SIG-M5 (cell line): ENCODE data around the gene ZNF341.
"Not testable (repeated sequence)": the region's sequence is repeated elsewhere in the genome, so short reads cannot be mapped to it uniquely, and the experiment has no call there.

ENCODE experiments used
- DNase-seq: peaks from one replicate; lab custom pipeline; 2025; lab: John Stamatoyannopoulos, UW

Gene ZNF341

GRCh38 chr20:33770005-33770404 lies 38.2 kb downstream of the ZNF341 start:
- DNase-seq: no peak

DNA sequence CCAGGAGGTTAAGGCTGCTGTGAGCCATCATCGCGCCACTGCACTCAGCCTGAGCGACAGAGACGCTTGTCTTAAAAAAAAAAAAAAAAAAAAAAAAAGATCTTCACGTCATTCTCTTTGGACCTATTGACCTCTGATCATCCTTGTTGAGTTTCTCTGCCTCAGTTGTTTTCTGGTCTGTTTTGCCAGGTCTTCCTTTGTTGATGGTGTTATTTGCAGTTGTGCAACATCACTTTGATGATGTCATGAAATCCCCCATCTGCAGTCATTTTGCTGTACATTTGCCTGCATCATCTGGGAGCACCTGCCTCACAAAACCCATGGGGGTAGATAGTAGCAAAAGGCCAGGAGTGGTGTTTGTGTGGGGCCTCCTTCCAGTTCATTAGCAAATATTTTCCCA lies 40.1 kb downstream of the ZNF341 start:
- no peak for DNase-seq

DNA sequence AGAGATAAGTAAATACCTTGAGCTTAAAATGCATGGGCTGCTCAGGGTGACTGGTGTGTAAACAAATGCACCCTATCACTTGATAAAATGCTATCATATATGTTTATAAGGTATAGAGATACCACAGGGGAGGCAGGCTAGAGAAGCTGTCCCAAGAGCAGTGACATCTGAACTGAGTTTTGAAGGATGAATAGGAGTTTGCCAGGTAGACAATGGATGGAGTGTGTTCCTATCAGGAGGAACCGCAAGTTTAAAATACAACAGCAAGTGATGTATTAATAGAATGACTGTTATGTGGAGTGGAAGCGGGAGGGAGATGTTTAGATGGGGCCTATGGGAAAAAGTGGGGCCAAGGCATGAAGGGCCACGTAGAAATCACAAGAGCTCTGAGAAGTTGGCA lies 40.6 kb downstream of the ZNF341 start:
- DNase-seq: no peak

DNA sequence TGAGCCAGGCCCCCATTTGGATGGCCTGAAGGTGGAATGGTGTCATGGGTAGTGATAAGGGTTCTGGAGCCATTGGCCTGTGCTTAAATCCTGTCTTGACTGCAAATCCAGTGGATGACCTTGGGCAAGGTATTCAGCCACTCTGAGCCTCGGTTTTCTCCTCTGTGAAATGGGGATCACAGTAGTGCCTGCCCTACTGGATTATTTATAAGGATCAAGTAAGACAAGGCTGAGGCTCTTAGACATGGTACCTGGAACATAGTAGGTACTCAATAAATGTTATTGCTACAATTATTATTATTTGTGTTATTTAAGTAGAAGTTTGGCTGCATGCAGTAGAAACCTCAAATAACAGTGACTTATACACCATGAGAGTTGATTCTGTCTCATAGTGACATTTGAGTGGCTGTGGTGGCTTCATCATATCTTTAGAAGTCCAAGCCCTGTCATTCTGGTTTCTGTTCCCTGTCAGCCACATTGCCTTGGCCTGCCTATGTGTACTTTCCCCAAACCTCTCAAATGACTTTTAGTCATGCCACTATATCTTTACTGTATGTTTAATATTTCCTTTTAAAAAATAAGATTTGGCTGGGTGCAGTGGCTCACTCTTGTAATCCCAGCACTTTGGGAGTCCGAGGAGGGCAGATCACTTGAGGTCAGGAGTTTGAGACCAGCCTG lies 41.8 kb downstream of the ZNF341 start:
- no peak for DNase-seq

GRCh38 chr20:33777816-33778215 lies 46.0 kb downstream of the ZNF341 start:
- DNase-seq: no peak

GRCh38 chr20:33781133-33781532 lies 49.3 kb downstream of the ZNF341 start:
- no peak for DNase-seq

DNA sequence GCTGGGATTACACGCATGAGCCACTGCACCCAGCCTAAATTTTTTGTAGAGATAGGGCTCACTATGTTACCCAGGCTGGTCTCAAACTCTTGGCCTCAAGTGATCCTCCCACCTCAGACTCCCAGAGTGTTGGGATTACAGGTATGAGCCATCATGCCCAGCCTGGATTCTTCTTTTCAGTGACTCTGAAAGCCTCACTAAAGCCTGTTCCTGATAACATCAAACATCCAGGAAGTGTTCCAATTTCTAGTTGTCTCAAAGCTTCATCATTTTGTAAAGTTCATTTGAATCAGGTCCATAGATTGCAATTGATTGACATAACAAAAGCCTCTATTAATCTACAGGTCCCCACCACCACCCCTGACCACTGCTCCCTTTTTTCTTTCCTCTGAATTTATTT lies 50.1 kb downstream of the ZNF341 start:
- DNase-seq: no peak

GRCh38 chr20:33783256-33783655 lies 51.5 kb downstream of the ZNF341 start:
- DNase-seq: no peak

- no peak for DNase-seq
These were observed 52.0 kb downstream of the ZNF341 start for GRCh38 chr20:33783818-33784217.

DNA sequence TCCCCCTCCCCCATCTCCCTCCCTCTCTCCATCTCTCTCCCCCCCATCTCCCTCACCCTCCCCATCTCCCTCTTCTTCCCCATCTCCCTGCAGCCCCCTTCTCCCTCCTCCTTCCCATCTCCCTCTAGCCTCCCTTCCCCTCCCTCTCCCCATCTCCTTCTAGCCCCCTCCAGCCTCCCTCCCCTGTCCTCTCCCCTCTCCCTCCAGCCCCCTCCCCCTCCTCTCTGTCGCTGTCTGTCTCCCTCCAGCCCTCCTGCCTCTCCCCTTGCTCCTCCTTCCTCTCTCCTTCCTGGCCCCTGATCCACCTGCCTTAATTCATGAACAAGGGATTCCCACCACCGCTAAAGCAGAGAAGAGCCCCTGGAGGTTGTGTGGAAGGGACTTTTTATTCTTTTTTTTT lies 52.4 kb downstream of the ZNF341 start:
- no peak for DNase-seq

- DNase-seq: no peak
These were observed 53.7 kb downstream of the ZNF341 start for GRCh38 chr20:33785503-33785902.

DNA sequence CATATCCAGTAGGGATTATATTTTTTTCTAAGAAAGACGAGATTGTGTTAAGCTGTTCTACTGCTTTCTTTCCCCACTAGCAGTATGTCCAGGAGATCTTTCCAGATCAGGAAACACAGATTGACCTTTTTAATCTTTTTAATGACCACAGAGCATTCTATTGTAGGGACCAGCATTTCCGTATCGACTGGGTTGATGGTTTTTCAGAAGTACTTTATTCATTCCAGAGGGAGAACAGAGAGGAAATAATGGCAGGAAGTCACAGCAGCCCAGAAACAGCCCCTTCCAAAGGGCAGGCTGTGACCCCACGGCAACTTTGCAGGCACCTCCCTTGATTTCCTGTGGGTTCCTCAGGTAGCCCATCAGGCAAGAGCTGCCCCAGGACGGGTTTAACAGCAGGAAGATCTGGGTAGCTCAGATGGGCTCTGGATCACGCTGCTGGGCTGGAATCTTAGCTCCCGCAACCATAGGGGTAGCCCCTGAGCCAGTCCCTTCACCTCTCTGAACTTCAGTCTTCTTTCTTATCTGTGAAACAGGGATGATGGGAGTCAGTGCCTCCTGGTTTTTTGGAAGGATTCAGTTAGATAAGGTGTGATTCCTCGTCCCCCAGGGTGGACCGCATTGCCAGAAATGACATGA lies 55.6 kb downstream of the ZNF341 start:
- no peak for DNase-seq

- DNase-seq: no peak
These were observed 56.7 kb downstream of the ZNF341 start for GRCh38 chr20:33788351-33789049.

DNA sequence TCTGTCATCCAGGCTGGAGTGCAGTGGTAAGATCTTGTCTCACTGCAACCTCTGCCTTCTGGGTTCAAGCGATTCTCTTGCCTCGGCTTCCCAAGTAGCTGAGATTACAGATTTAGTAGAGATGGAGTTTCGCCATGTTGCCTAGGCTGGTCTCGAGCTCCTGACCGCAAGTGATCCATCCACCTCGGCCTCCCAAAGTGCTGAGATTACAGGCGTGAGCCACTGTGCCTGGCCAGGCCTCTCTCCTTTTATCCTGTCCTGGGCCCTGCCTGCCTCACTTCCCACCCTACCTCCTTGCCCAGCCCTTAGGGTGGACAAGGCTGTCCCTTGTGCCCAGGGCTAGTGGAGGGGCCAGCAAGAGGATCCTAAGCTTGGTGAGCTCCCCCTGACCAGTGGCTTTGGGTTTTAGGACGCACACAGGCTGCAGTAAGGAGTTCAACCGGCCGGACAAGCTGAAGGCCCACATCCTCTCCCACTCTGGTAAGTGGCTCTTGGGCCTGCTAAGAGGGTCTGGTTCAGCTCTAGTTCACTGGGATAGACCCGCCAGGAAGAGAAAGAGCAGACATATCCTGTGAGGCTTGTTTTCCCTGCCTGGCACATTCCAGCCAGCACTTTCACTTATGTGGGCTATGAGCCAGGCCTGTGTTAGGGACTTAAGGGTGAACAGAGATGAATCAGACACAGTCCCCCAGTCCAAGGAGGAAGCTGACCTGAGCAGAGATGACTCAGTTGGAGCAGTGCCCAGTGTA lies 57.5 kb downstream of the ZNF341 start:
- DNase-seq: no peak

DNA sequence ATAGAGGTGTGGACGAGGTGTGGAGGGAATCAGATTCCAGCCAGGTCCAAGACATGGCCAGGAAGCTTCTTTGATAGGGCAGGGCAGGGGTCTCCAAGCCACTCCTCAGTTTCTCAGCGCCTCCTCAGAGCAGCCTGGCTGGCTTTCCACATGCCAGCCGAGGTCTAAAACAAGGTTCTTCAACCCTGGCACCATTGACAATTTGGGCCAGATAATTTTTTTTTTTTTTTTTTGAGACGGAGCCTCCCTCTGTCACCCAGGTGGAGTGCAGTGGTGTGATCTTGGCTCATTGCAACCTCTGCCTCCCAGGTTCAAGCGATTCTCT lies 58.0 kb downstream of the ZNF341 start:
- DNase-seq: no peak

GRCh38 chr20:33790566-33790965 lies 58.8 kb downstream of the ZNF341 start:
- no peak for DNase-seq

DNA sequence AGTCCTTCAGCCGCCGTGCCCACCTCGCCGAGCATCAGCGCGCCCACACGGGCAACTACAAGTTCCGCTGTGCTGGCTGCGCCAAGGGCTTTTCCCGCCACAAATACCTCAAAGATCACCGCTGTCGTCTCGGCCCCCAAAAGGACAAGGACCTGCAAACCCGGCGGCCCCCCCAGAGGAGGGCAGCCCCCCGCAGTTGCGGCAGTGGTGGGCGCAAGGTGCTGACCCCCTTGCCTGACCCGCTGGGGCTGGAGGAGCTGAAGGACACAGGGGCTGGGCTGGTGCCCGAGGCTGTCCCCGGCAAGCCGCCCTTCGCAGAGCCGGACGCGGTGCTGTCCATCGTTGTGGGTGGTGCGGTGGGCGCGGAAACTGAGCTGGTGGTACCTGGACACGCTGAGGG lies 59.2 kb downstream of the ZNF341 start:
- DNase-seq: no peak

- no peak for DNase-seq
These were observed 59.7 kb downstream of the ZNF341 start for GRCh38 chr20:33791540-33791939.

DNA sequence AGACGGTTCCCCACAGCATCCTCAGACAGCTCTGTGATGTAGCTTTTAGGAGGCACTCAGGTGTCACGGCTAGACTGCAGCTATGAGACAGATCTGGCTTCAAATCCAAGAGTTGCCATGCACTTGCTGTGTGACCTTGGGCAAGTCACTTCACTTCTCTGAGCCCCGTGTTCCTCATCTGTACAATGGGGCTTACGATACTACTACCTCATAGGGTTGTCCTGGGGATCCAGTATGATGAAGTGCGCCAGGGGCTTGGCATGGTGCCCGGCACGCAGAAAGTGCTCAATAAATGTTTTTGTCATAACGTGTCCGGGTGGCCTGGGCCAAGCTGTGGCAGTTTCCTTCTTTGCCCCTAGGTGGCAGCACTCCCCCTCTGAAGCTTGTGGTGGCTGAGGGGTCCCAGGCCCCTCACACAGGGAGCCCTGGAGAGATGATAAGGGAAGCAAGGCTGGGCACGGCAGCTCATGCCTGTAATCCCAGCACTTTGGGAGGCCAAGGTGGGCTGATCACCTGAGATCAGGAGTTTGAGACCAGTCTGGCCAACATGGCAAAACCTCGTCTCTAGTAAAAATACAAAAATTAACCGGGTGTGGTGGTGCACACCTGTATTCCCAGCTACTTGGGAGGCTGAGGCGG lies 60.3 kb downstream of the ZNF341 start:
- no peak for DNase-seq

- DNase-seq: not testable (repeated sequence)
These were observed 60.8 kb downstream of the ZNF341 start for GRCh38 chr20:33792598-33792989.

GRCh38 chr20:33793011-33793931 lies 61.5 kb downstream of the ZNF341 start:
- DNase-seq: no peak
